Suprapubic skin (tissue), 4 donors: ENCODE results near the gene MATR3.
"Not testable (repeated sequence)": the region's sequence is repeated elsewhere in the genome, so short reads cannot be mapped to it uniquely, and the experiment has no call there.

ENCODE experiments used
- CTCF ChIP-seq, 2 donors: fragments of 200-600 bp in 1 of 2; fragments of 450-650 bp in 1 of 2; sonication (generic) in 1 of 2; IDR thresholded peaks; one replicate each; pipeline ENCODE4 v1.5.1; 2016 to 2019; ENCODE audit warnings: antibody characterized with exemption in 2 of 2, mild to moderate bottlenecking in 1 of 2, moderate library complexity in 1 of 2
- EP300 ChIP-seq: sonication (generic); formaldehyde crosslinking; IDR thresholded peaks from one replicate; pipeline ENCODE4 v1.6.1; 2017; ENCODE audit warnings: antibody characterized with exemption
- POLR2A ChIP-seq, 2 donors: fragments of 450-650 bp; IDR thresholded peaks; one replicate each; pipeline ENCODE4 v1.6.1; 2017; ENCODE audit warnings: antibody characterized with exemption in 2 of 2, mild to moderate bottlenecking in 2 of 2, moderate library complexity in 2 of 2
- POLR2AphosphoS5 ChIP-seq, 3 donors: sonication (generic); formaldehyde crosslinking; IDR thresholded peaks; one replicate each; pipeline ENCODE4 v1.6.1; 2017; ENCODE audit warnings: antibody characterized with exemption in 3 of 3

GRCh38 chr5:139347863-139348262 lies 54.3 kb downstream of the MATR3 start:
- not testable (repeated sequence) for TF ChIP-seq CTCF (IDR thresholded peaks at IDR 0.05); EP300; POLR2A (IDR thresholded peaks at IDR 0.05); POLR2AphosphoS5 (IDR thresholded peaks at IDR 0.05)
